HPDE6-E6E7 (cell line): Measurements from ENCODE around the gene DIO3.
"Not testable (repeated sequence)": the region's sequence is repeated elsewhere in the genome, so short reads cannot be mapped to it uniquely, and the experiment has no call there.

ENCODE experiments used
- DNase-seq: peaks from one replicate; pipeline ENCODE4 v3.0.0; 2011; ENCODE audit warnings: missing footprints; ENCODE audit errors: extremely low spot score

DIO3 gene

GRCh38 chr14:101559250-101559623 lies 2.1 kb upstream of the DIO3 start:
- DNase-seq = no peak

- DNase-seq = no peak
Measured at GRCh38 chr14:101559624-101560533, 1.4 kb upstream of the DIO3 start.

- no peak for DNase-seq
Measured at GRCh38 chr14:101560534-101561113, 671 bp upstream of the DIO3 start.

- no peak for DNase-seq
Measured at GRCh38 chr14:101561897-101562490, 699 bp downstream of the DIO3 start.

GRCh38 chr14:101562659-101563351 lies 1.5 kb downstream of the DIO3 start:
- no peak for DNase-seq

GRCh38 chr14:101563352-101563653 lies 2.0 kb downstream of the DIO3 start:
- DNase-seq = no peak

- DNase-seq = no peak
Measured at GRCh38 chr14:101563654-101564443, 2.6 kb downstream of the DIO3 start.

- no peak for DNase-seq
Measured at GRCh38 chr14:101564444-101564776, 3.1 kb downstream of the DIO3 start.

- no peak for DNase-seq
Measured at GRCh38 chr14:101564819-101565698, 3.8 kb downstream of the DIO3 start.

GRCh38 chr14:101567252-101567651 lies 6.0 kb downstream of the DIO3 start:
- no peak for DNase-seq

GRCh38 chr14:101571004-101571403 lies 9.7 kb downstream of the DIO3 start:
- no peak for DNase-seq

GRCh38 chr14:101572526-101572925 lies 11.2 kb downstream of the DIO3 start:
- DNase-seq = not testable (repeated sequence)

GRCh38 chr14:101573289-101573688 lies 12.0 kb downstream of the DIO3 start:
- DNase-seq = no peak

GRCh38 chr14:101575581-101575980 lies 14.3 kb downstream of the DIO3 start:
- DNase-seq = no peak

- no peak for DNase-seq
Measured at GRCh38 chr14:101577221-101577909, 16.1 kb downstream of the DIO3 start.

- no peak for DNase-seq
Measured at GRCh38 chr14:101578489-101578888, 17.2 kb downstream of the DIO3 start.

- DNase-seq = no peak
Measured at GRCh38 chr14:101579372-101580080, 18.2 kb downstream of the DIO3 start.

GRCh38 chr14:101581806-101582205 lies 20.5 kb downstream of the DIO3 start:
- no peak for DNase-seq

- DNase-seq = no peak
Measured at GRCh38 chr14:101582294-101582693, 21.0 kb downstream of the DIO3 start.
